Left ventricle myocardium inferior (tissue), 1 donor: ENCODE measurements around the gene FRMPD2. TPM values are rescaled to one million over a fixed set of nuclear protein-coding genes. Genes with fewer than 3 reads are reported as not detected.
"Not testable (repeated sequence)": the region's sequence is repeated elsewhere in the genome, so short reads cannot be mapped to it uniquely, and the experiment has no call there.

Source experiments
- DNase-seq: peaks from one replicate; pipeline ENCODE4 v3.0.0-alpha.2; 2020
- H3K27ac ChIP-seq: fragments of 200-600 bp; replicated peaks from 2 replicates; pipeline ENCODE4 v1.8.0; 2021
- H3K27me3 ChIP-seq: fragments of 200-600 bp; 2 replicates; pipeline ENCODE4 v1.8.0; 2021; ENCODE audit warnings: low read depth
- H3K36me3 ChIP-seq: fragments of 200-600 bp; 2 replicates; pipeline ENCODE4 v1.8.0; 2021
- H3K4me1 ChIP-seq: fragments of 200-600 bp; 2 replicates; pipeline ENCODE4 v1.8.0; 2021
- H3K4me3 ChIP-seq: fragments of 200-600 bp; 2 replicates; pipeline ENCODE4 v1.8.0; 2021; ENCODE audit warnings: mild to moderate bottlenecking, moderate library complexity
- H3K9me3 ChIP-seq: fragments of 200-600 bp; replicated peaks from 2 replicates; pipeline ENCODE4 v1.8.0; 2021
- intact Hi-C: fragments of 100-400 bp; cut with micrococcal nuclease; formaldehyde crosslinking; loops from one replicate; pipeline ENCODE4 v1.11.0; 2022
- total RNA-seq: library from RNA; stranded (reverse); fragmentation: NEBNext Ultra II Directional; extraction: Animal tissue kit (Norgen Biotek cat#: 25700); gene quantifications from one replicate; pipeline ENCODE4 v1.2.1, GENCODE V29; 2021
- donor health status: DM: no; HTN: yes; CAD: no; lungs with severe emphysema.

FRMPD2 gene
- total RNA-seq, 1 donor from 2014 or later: 0.38 TPM

GRCh38 chr10:48143721-48144642, 130.5 kb downstream of the FRMPD2 start:
- not testable (repeated sequence) for DNase-seq, H3K27me3 ChIP-seq

GRCh38 chr10:48140949-48141348, 133.5 kb downstream of the FRMPD2 start:
- intact Hi-C loops, H3K27ac ChIP-seq, H3K27me3 ChIP-seq, H3K36me3 ChIP-seq, H3K4me1 ChIP-seq, H3K9me3 ChIP-seq, DNase-seq, H3K4me3 ChIP-seq: not testable (repeated sequence)

More at GRCh38 chr10:48143721-48144642, 130.5 kb downstream of the FRMPD2 start:
- H3K4me3 ChIP-seq, H3K4me1 ChIP-seq, H3K9me3 ChIP-seq, intact Hi-C loops, H3K36me3 ChIP-seq, H3K27ac ChIP-seq: not testable (repeated sequence)

GRCh38 chr10:48139953-48140850, 134.3 kb downstream of the FRMPD2 start:
- H3K4me1 ChIP-seq, intact Hi-C loops, H3K9me3 ChIP-seq, H3K27me3 ChIP-seq, DNase-seq, H3K4me3 ChIP-seq, H3K36me3 ChIP-seq, H3K27ac ChIP-seq: not testable (repeated sequence)

GRCh38 chr10:48128954-48129353, 145.5 kb downstream of the FRMPD2 start:
- H3K4me3 ChIP-seq, H3K4me1 ChIP-seq, H3K27ac ChIP-seq, H3K9me3 ChIP-seq, DNase-seq, H3K36me3 ChIP-seq, H3K27me3 ChIP-seq, intact Hi-C loops: not testable (repeated sequence)

GRCh38 chr10:48126251-48126650, 148.2 kb downstream of the FRMPD2 start:
- intact Hi-C loops, H3K9me3 ChIP-seq, H3K4me3 ChIP-seq, H3K27ac ChIP-seq, DNase-seq, H3K4me1 ChIP-seq, H3K27me3 ChIP-seq, H3K36me3 ChIP-seq: not testable (repeated sequence)

- intact Hi-C loops, H3K27ac ChIP-seq, DNase-seq, H3K9me3 ChIP-seq, H3K27me3 ChIP-seq, H3K4me1 ChIP-seq, H3K36me3 ChIP-seq, H3K4me3 ChIP-seq: not testable (repeated sequence)
Measured at GRCh38 chr10:48125631-48126030, 148.9 kb downstream of the FRMPD2 start.

GRCh38 chr10:48122618-48123017, 151.9 kb downstream of the FRMPD2 start:
- H3K4me1 ChIP-seq, H3K9me3 ChIP-seq, DNase-seq: not testable (repeated sequence)

GRCh38 chr10:48110277-48110676, 164.2 kb downstream of the FRMPD2 start:
- H3K27me3 ChIP-seq, H3K4me3 ChIP-seq, intact Hi-C loops, H3K36me3 ChIP-seq, H3K4me1 ChIP-seq, DNase-seq, H3K27ac ChIP-seq, H3K9me3 ChIP-seq: not testable (repeated sequence)

More at GRCh38 chr10:48122618-48123017, 151.9 kb downstream of the FRMPD2 start:
- H3K27ac ChIP-seq, H3K36me3 ChIP-seq, intact Hi-C loops, H3K4me3 ChIP-seq, H3K27me3 ChIP-seq: not testable (repeated sequence)

Other genes starting within 250 kb of the FRMPD2 start
- 32.7 TPM for gene MAPK8, start 32.0 kb upstream of the FRMPD2 start, total RNA-seq